ENCODE results near the gene PPFIBP2.

PPFIBP2 gene

GRCh38 chr11:7612056-7612660, 98.4 kb downstream of the PPFIBP2 start:
- DNase-seq (ENCODE audit: low read depth) = no peak
- no peak overlapping the region for H3K4me3 ChIP-seq (ENCODE audit: low read length)
- TF ChIP-seq, protein P1, sequence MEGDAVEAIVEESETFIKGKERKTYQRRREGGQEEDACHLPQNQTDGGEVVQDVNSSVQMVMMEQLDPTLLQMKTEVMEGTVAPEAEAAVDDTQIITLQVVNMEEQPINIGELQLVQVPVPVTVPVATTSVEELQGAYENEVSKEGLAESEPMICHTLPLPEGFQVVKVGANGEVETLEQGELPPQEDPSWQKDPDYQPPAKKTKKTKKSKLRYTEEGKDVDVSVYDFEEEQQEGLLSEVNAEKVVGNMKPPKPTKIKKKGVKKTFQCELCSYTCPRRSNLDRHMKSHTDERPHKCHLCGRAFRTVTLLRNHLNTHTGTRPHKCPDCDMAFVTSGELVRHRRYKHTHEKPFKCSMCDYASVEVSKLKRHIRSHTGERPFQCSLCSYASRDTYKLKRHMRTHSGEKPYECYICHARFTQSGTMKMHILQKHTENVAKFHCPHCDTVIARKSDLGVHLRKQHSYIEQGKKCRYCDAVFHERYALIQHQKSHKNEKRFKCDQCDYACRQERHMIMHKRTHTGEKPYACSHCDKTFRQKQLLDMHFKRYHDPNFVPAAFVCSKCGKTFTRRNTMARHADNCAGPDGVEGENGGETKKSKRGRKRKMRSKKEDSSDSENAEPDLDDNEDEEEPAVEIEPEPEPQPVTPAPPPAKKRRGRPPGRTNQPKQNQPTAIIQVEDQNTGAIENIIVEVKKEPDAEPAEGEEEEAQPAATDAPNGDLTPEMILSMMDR (conservative IDR thresholded peaks at IDR 0.05; ENCODE audit: low read depth, low read length) = no peak

DNA sequence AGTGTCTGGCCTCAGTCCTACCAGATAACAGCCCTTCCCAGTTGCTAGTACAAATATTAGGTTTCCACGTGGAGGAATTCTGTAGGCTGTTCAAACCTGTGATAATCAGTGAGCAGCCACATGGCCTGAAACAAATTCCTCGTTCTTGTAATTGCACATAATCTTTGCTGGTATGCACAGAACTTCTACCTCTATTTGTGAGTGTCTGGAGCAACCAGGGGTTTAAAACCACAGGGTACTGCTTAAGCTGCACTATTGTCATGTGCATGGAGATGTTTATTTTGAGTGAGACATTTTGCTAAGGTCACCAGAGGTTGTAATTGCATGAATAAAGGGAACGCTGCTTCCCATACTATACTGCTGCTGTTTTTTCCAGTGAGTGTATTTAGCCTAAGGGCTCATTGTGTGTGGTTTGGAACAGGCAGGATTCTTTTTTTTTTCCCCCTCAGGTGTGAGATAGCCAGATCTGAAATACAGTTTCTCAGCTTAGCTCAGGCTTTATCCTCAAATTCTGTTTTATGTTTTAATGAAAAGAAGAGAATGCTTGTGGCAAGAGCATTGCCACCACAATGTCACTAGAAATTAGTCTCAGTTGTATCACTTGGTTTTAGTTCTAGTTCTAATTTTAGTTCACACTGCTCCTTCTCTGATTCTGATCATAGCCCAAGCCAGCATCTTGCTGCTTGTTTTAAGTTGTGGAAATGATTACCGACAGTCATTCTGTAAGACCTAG, 99.0 kb downstream of the PPFIBP2 start:
- peak; percentile 100 for DNase-seq (ENCODE audit: low read depth)
- TF ChIP-seq, protein P1 (conservative IDR thresholded peaks at IDR 0.05; ENCODE audit: low read depth, low read length) = no peak
- no peak overlapping the region for H3K4me3 ChIP-seq (ENCODE audit: low read length)

DNA sequence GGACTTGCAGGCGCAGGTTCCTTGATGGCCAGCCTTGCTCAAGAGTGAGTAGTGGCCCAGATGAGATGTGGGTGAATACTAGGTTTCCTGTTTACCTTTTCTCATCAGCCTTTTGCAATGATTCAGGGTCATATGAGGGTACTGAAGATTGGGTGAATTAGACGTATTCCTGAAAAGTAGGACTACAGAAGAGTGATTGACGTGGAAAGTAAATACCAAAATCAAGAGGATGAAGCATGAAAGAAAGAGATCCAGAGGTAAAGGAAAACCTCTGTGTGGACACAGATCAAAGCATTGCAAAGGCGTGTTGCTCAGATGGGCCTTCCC, 99.6 kb downstream of the PPFIBP2 start:
- DNase-seq (ENCODE audit: low read depth) = peak; percentile 40
- TF ChIP-seq, protein P1 (conservative IDR thresholded peaks at IDR 0.05; ENCODE audit: low read depth, low read length) = no peak
- H3K4me3 ChIP-seq (ENCODE audit: low read length) = no peak overlapping the region

GRCh38 chr11:7614656-7615055, 100.9 kb downstream of the PPFIBP2 start:
- no peak for DNase-seq (ENCODE audit: low read depth)
- TF ChIP-seq, protein P1 (conservative IDR thresholded peaks at IDR 0.05; ENCODE audit: low read depth, low read length) = no peak
- no peak overlapping the region for H3K4me3 ChIP-seq (ENCODE audit: low read length)

GRCh38 chr11:7617032-7617431, 103.2 kb downstream of the PPFIBP2 start:
- TF ChIP-seq, protein P1 (conservative IDR thresholded peaks at IDR 0.05; ENCODE audit: low read depth, low read length) = no peak
- no peak overlapping the region for H3K4me3 ChIP-seq (ENCODE audit: low read length)
- DNase-seq (ENCODE audit: low read depth) = no peak

DNA sequence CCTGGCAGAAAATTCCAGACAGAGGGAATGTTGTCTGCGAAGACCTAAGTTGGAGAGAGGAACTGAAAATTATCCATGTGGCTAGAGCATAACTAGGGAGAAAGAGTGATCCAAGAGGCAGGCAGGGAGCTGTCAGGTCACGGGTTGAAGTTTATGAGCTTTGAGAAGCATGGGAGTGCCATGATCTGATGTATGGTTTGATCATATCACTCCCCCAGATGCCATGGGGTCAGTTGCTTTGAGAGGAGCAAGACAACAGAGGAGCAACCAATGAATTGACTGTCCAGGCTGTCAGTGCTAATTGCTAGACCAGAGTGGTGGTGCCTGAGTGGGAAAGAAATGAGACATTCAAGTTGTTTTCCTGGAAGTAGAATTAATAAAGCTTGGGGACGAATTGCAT, 105.5 kb downstream of the PPFIBP2 start:
- no peak for DNase-seq (ENCODE audit: low read depth)
- H3K4me3 ChIP-seq (ENCODE audit: low read length) = no peak overlapping the region
- TF ChIP-seq, protein P1 (conservative IDR thresholded peaks at IDR 0.05; ENCODE audit: low read depth, low read length) = no peak

- no peak for DNase-seq (ENCODE audit: low read depth)
- H3K4me3 ChIP-seq (ENCODE audit: low read length) = no peak overlapping the region
- TF ChIP-seq, protein P1 (conservative IDR thresholded peaks at IDR 0.05; ENCODE audit: low read depth, low read length) = no peak
These were observed 107.3 kb downstream of the PPFIBP2 start for GRCh38 chr11:7621090-7621489.
